CD8-positive, alpha-beta memory T cell (primary cell): Measurements from ENCODE around the gene MAML2. TPM values are rescaled to one million over a fixed set of nuclear protein-coding genes. Genes with fewer than 3 reads are reported as not detected.
A peak's percentile ranks its signal among the peaks of the same experiment; 100 is the strongest.

Experiments
- CTCF ChIA-PET: fragments of 350-600 bp; sonication (Branson Sonifier 250); formaldehyde crosslinking; loops from one replicate; lab custom pipeline; 2021; ENCODE audit warnings: antibody characterized with exemption; lab: Charles Lee
- POLR2A ChIA-PET: fragments of 350-600 bp; sonication (Branson Sonifier 250); formaldehyde crosslinking; loops from one replicate; lab custom pipeline; 2021; ENCODE audit warnings: antibody characterized with exemption; lab: Charles Lee
- DNase-seq, 5 donors: peaks; one replicate each; pipeline versions ENCODE4 v3.0.0 to v3.0.0-alpha.2; 2020 to 2022; ENCODE audit warnings: mixed read lengths in 1 of 5
- H3K27ac ChIP-seq: one replicate; pipeline ENCODE4 v1.7.0; 2013; ENCODE audit warnings: low read depth, mild to moderate bottlenecking, low read length, moderate library complexity
- H3K27me3 ChIP-seq: 2 replicates; pipeline ENCODE4 v1.7.0; 2013; ENCODE audit warnings: low read length, mild to moderate bottlenecking; ENCODE audit not compliant: insufficient read depth, poor library complexity, severe bottlenecking
- H3K36me3 ChIP-seq: 2 replicates; pipeline ENCODE4 v1.7.0; 2013; ENCODE audit warnings: mild to moderate bottlenecking, low read length, moderate library complexity; ENCODE audit not compliant: insufficient read depth
- H3K4me1 ChIP-seq: 2 replicates; pipeline ENCODE4 v1.7.0; 2013; ENCODE audit warnings: mild to moderate bottlenecking, low read length, moderate library complexity; ENCODE audit not compliant: insufficient read depth
- H3K4me3 ChIP-seq: 2 replicates; pipeline ENCODE4 v1.7.0; 2013; ENCODE audit warnings: mild to moderate bottlenecking, low read length
- H3K9me3 ChIP-seq: 2 replicates; pipeline ENCODE4 v1.7.0; 2013; ENCODE audit warnings: mild to moderate bottlenecking, low read length
- H3K27ac Mint-ChIP-seq, 8 donors: one replicate each; pipeline ENCODE4 v1.8.0; 2020 to 2021; ENCODE audit warnings: mixed read lengths in 8 of 8, mild to moderate bottlenecking in 6 of 8, inconsistent platforms in 3 of 8, moderate library complexity in 3 of 8
- H3K27me3 Mint-ChIP-seq, 2 donors: one replicate each; pipeline ENCODE4 v1.8.0; 2020 to 2021; ENCODE audit warnings: mixed read lengths in 2 of 2, mild to moderate bottlenecking in 1 of 2, moderate library complexity in 1 of 2
- H3K36me3 Mint-ChIP-seq, 3 donors: one replicate each; pipeline ENCODE4 v1.8.0; 2020 to 2021; ENCODE audit warnings: mixed read lengths in 3 of 3, inconsistent platforms in 1 of 3, mild to moderate bottlenecking in 1 of 3
- H3K4me1 Mint-ChIP-seq, 3 donors: one replicate each; pipeline ENCODE4 v1.8.0; 2020 to 2021; ENCODE audit warnings: mixed read lengths in 3 of 3, inconsistent platforms in 1 of 3, mild to moderate bottlenecking in 1 of 3
- H3K4me3 Mint-ChIP-seq, 7 donors: one replicate each; pipeline ENCODE4 v1.8.0; 2020 to 2021; ENCODE audit warnings: mixed read lengths in 7 of 7, mild to moderate bottlenecking in 6 of 7, moderate library complexity in 4 of 7, inconsistent platforms in 2 of 7
- H3K9me3 Mint-ChIP-seq, 5 donors: one replicate each; pipeline ENCODE4 v1.8.0; 2020 to 2022; ENCODE audit warnings: mixed read lengths in 5 of 5, mild to moderate bottlenecking in 3 of 5, moderate library complexity in 2 of 5, inconsistent platforms in 1 of 5
- polyA plus RNA-seq: library from polyadenylated mRNA; unstranded; fragments of 300-500 nt; fragmentation: Illumina TruSeq; gene quantifications from one replicate; pipeline ENCODE4 v1.2.3, GENCODE V29; 2021
- total RNA-seq, 2 experiments: library from RNA; stranded (reverse); gene quantifications; one replicate each; pipeline ENCODE4 v1.2.3, GENCODE V29; 2021

MAML2 gene
- total and polyA plus RNA-seq, 3 experiments from 2014 or later, result 11.1 to 15.9 (median 15.6) TPM

GRCh38 chr11:96215110-96215782 lies 127.7 kb downstream of the MAML2 start:
- POLR2A ChIA-PET, result interaction anchor here (0.7 to 1.3 kb wide), 3 partner anchors 28 to 125 kb away, joined by 3 to 6 read pairs (median 3); no protein-coding TSS in a partner anchor
- DNase-seq, result peak in 3 of 5 donors; percentile 43 to 66 (median 50)
- H3K4me3 ChIP-seq, result peak overlapping the region; percentile 12

GRCh38 chr11:96214777-96215109 lies 128.3 kb downstream of the MAML2 start:
- CTCF ChIA-PET, result interaction anchor here (1.2 to 5.0 kb wide), 6 partner anchors 11 to 128 kb away, joined by 3 to 35 read pairs (median 4); partner anchors contain the start of gene MAML2
- H3K4me1 Mint-ChIP-seq, result peaks cover 70 to 85% (median 84%) of the 10 kb centered on the region in 3 donors
- H3K27me3 Mint-ChIP-seq, result no peaks in the 10 kb centered on the region
- peak overlapping the region; percentile 70 for H3K27ac ChIP-seq
- H3K4me3 Mint-ChIP-seq, result peak overlapping the region; percentile 1 to 84 (median 63)
- POLR2A ChIA-PET, result interaction anchor here (0.7 to 1.3 kb wide), 3 partner anchors 29 to 125 kb away, joined by 3 to 6 read pairs (median 3); no protein-coding TSS in a partner anchor
- H3K4me1 ChIP-seq, result peaks cover 96% of the 10 kb centered on the region
- H3K9me3 Mint-ChIP-seq, result no peaks in the 10 kb centered on the region
- H3K9me3 ChIP-seq, result no peaks in the 10 kb centered on the region
- peaks cover 0 to 2% (median 0%) of the 10 kb centered on the region in 3 donors for H3K36me3 Mint-ChIP-seq
- no peaks in the 10 kb centered on the region for H3K27me3 ChIP-seq
- no peaks in the 10 kb centered on the region for H3K36me3 ChIP-seq
- H3K4me3 ChIP-seq, result no peak overlapping the region
- DNase-seq, result no peak
- H3K27ac Mint-ChIP-seq, result peak overlapping the region; percentile 88 to 99 (median 95)

More at GRCh38 chr11:96215110-96215782, 127.7 kb downstream of the MAML2 start:
- CTCF ChIA-PET, result interaction anchor here (1.2 to 5.0 kb wide), 5 partner anchors 10 to 127 kb away, joined by 3 to 35 read pairs (median 4); partner anchors contain the start of gene MAML2
- no peaks in the 10 kb centered on the region for H3K36me3 ChIP-seq
- H3K4me1 ChIP-seq, result peaks cover 97% of the 10 kb centered on the region
- no peaks in the 10 kb centered on the region for H3K9me3 Mint-ChIP-seq
- H3K36me3 Mint-ChIP-seq, result peaks cover 0 to 5% (median 2%) of the 10 kb centered on the region in 3 donors
- no peaks in the 10 kb centered on the region for H3K27me3 ChIP-seq
- H3K4me3 Mint-ChIP-seq, result peak overlapping the region; percentile 1 to 84 (median 63)
- H3K9me3 ChIP-seq, result no peaks in the 10 kb centered on the region
- peaks cover 73 to 90% (median 88%) of the 10 kb centered on the region in 3 donors for H3K4me1 Mint-ChIP-seq
- H3K27ac Mint-ChIP-seq, result peak overlapping the region; percentile 88 to 99 (median 95)
- H3K27ac ChIP-seq, result peak overlapping the region; percentile 70
- H3K27me3 Mint-ChIP-seq, result no peaks in the 10 kb centered on the region

GRCh38 chr11:96213500-96213899 lies 129.5 kb downstream of the MAML2 start:
- Histone ChIP-seq H3K4me3 (no peak overlapping the region), H3K36me3 (no peaks in the 10 kb centered on the region), H3K27me3 (no peaks in the 10 kb centered on the region), H3K27ac (no peak overlapping the region), H3K9me3 (no peaks in the 10 kb centered on the region), H3K4me1 (peaks cover 96% of the 10 kb centered on the region)
- H3K4me3 Mint-ChIP-seq, result no peak overlapping the region
- peak overlapping the region; percentile 26 to 98 (median 88) for H3K27ac Mint-ChIP-seq
- H3K36me3 Mint-ChIP-seq, result peaks cover 3 to 5% (median 4%) of the 10 kb centered on the region in 3 donors
- H3K27me3 Mint-ChIP-seq, result no peaks in the 10 kb centered on the region
- peaks cover 73 to 91% (median 91%) of the 10 kb centered on the region in 3 donors for H3K4me1 Mint-ChIP-seq
- DNase-seq, result no peak
- POLR2A ChIA-PET, result no interaction called here
- CTCF ChIA-PET, result interaction anchor here (1.4 to 5.0 kb wide), 3 partner anchors 12 to 129 kb away, joined by 4 to 35 read pairs (median 6); partner anchors contain the start of gene MAML2
- H3K9me3 Mint-ChIP-seq, result no peaks in the 10 kb centered on the region

GRCh38 chr11:96211436-96211835 lies 131.6 kb downstream of the MAML2 start:
- Histone ChIP-seq H3K4me3 (peak overlapping the region; percentile 18), H3K27ac (no peak overlapping the region), H3K27me3 (no peaks in the 10 kb centered on the region), H3K4me1 (peaks cover 96% of the 10 kb centered on the region), H3K36me3 (no peaks in the 10 kb centered on the region), H3K9me3 (no peaks in the 10 kb centered on the region)
- H3K4me1 Mint-ChIP-seq, result peaks cover 79 to 93% (median 91%) of the 10 kb centered on the region in 3 donors
- H3K9me3 Mint-ChIP-seq, result no peaks in the 10 kb centered on the region
- H3K27me3 Mint-ChIP-seq, result no peaks in the 10 kb centered on the region
- DNase-seq, result peak in 2 of 5 donors; percentile 29 to 57
- peak overlapping the region; percentile 79 to 98 (median 88) for H3K27ac Mint-ChIP-seq
- POLR2A ChIA-PET, result interaction anchor here (0.6 to 1.2 kb wide), 2 partner anchors 34 to 43 kb away, joined by 3 read pairs; no protein-coding TSS in a partner anchor
- peaks cover 5 to 7% (median 5%) of the 10 kb centered on the region in 3 donors for H3K36me3 Mint-ChIP-seq
- CTCF ChIA-PET, result interaction anchor here (0.9 to 1.6 kb wide), 2 partner anchors 17 to 131 kb away, joined by 3 read pairs; partner anchors contain the start of gene MAML2
- H3K4me3 Mint-ChIP-seq, result peak overlapping the region in 6 of 7 donors; percentile 35 to 74 (median 53)

- H3K4me1 ChIP-seq, result peaks cover 91% of the 10 kb centered on the region
- CTCF ChIA-PET, result interaction anchor here (1.2 kb wide), 1 partner anchor 135 kb away, joined by 3 read pairs; the partner anchor contains the start of gene MAML2
- H3K36me3 ChIP-seq, result no peaks in the 10 kb centered on the region
- H3K9me3 ChIP-seq, result no peaks in the 10 kb centered on the region
- H3K4me3 ChIP-seq, result peak overlapping the region; percentile 10
- H3K27ac ChIP-seq, result peak overlapping the region; percentile 21
- Mint-ChIP-seq H3K9me3 (no peaks in the 10 kb centered on the region), H3K4me1 (peaks cover 78 to 91% (median 90%) of the 10 kb centered on the region in 3 donors), H3K27me3 (no peaks in the 10 kb centered on the region), H3K4me3 (peak overlapping the region; percentile 22 to 72 (median 66)), H3K27ac (peak overlapping the region; percentile 70 to 94 (median 86)), H3K36me3 (peaks cover 6 to 7% (median 6%) of the 10 kb centered on the region in 3 donors)
- POLR2A ChIA-PET, result interaction anchor here (1.3 kb wide), 1 partner anchor 13 kb away, joined by 4 read pairs; no protein-coding TSS in a partner anchor
- peak in 2 of 5 donors; percentile 43 to 64 for DNase-seq
- H3K27me3 ChIP-seq, result no peaks in the 10 kb centered on the region
Measured at GRCh38 chr11:96207459-96208449, 135.2 kb downstream of the MAML2 start.

GRCh38 chr11:96206955-96207354 lies 136.0 kb downstream of the MAML2 start:
- Mint-ChIP-seq H3K4me1 (peaks cover 73 to 88% (median 83%) of the 10 kb centered on the region in 3 donors), H3K36me3 (peaks cover 4 to 8% (median 7%) of the 10 kb centered on the region in 3 donors), H3K4me3 (peak overlapping the region in 6 of 7 donors; percentile 32 to 72 (median 60)), H3K27me3 (no peaks in the 10 kb centered on the region), H3K27ac (peak overlapping the region; percentile 26 to 94 (median 86)), H3K9me3 (no peaks in the 10 kb centered on the region)
- DNase-seq, result no peak
- POLR2A ChIA-PET, result interaction anchor here (1.3 kb wide), 1 partner anchor 14 kb away, joined by 4 read pairs; no protein-coding TSS in a partner anchor
- Histone ChIP-seq H3K36me3 (no peaks in the 10 kb centered on the region), H3K4me1 (peaks cover 83% of the 10 kb centered on the region), H3K9me3 (no peaks in the 10 kb centered on the region), H3K27me3 (no peaks in the 10 kb centered on the region), H3K4me3 (peak overlapping the region; percentile 10), H3K27ac (no peak overlapping the region)
- CTCF ChIA-PET, result no interaction called here

GRCh38 chr11:96205460-96205809 lies 137.6 kb downstream of the MAML2 start:
- H3K4me3 Mint-ChIP-seq, result peak overlapping the region in 6 of 7 donors; percentile 59 to 70 (median 66)
- H3K27me3 Mint-ChIP-seq, result no peaks in the 10 kb centered on the region
- peaks cover 70 to 87% (median 78%) of the 10 kb centered on the region in 3 donors for H3K4me1 Mint-ChIP-seq
- Histone ChIP-seq H3K27me3 (no peaks in the 10 kb centered on the region), H3K4me1 (peaks cover 70% of the 10 kb centered on the region), H3K27ac (peak overlapping the region; percentile 66), H3K4me3 (no peak overlapping the region), H3K36me3 (no peaks in the 10 kb centered on the region), H3K9me3 (no peaks in the 10 kb centered on the region)
- ChIA-PET CTCF (interaction anchor here (0.6 to 4.5 kb wide), 4 partner anchors 11 to 138 kb away, joined by 3 to 21 read pairs (median 4); partner anchors contain the start of gene MAML2), POLR2A (interaction anchor here (0.6 kb wide), 2 partner anchors 81 to 944 kb away, joined by 3 to 8 read pairs; no protein-coding TSS in a partner anchor)
- DNase-seq, result no peak
- peaks cover 9 to 11% (median 11%) of the 10 kb centered on the region in 3 donors for H3K36me3 Mint-ChIP-seq
- peak overlapping the region; percentile 82 to 94 (median 89) for H3K27ac Mint-ChIP-seq
- H3K9me3 Mint-ChIP-seq, result no peaks in the 10 kb centered on the region
